DMS153 (cell line): ENCODE results near the gene SLC48A1.
A peak's percentile ranks its signal among the peaks of the same experiment; 100 is the strongest.
"Not testable (repeated sequence)": the region's sequence is repeated elsewhere in the genome, so short reads cannot be mapped to it uniquely, and the experiment has no call there.

Experiments used
- DNase-seq: peaks from one replicate; lab custom pipeline; 2025; lab: John Stamatoyannopoulos, UW

The SLC48A1 gene

DNA sequence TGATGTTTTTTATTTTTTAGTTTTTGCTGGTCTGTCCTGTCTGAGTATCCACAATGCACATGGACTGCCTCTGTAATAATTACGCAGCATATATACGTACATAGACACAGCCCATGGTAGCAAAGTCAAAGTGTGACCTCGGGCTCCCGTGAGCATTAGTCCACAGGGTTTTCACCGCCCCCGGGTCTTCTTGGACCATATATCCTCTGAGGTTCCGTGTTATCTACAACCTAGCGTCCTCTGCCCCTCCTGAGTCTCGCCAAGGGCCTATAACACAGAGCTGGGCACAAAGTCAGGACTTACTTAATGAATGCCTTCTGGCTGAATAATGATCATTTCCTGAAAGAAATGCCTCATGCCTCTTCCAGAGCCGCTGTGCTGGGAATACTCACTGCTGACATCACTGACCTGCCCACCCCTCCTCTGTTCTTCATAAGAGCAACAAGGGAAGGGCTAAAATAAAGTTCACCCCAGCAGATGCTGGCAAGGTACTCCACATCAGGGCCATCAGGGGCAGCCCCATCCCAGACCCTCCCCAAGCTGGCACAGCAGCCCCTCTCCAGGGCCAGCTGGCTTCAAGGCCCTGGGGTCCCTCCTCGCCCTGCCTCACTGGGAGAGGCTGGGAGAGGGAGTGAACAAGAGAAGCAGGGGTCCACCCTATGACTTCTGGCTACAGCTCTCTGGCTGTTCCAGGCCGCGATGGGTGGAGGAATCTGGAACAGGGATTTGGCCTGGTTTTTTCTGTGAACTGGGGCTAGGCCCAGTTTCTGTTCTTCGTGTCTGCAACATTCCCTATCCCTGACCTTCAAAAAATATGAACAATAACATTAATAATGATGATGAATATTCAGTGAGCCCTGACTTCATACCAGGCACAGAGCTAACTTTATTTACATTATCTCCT lies 38.8 kb downstream of the SLC48A1 start:
- DNase-seq = no peak

DNA sequence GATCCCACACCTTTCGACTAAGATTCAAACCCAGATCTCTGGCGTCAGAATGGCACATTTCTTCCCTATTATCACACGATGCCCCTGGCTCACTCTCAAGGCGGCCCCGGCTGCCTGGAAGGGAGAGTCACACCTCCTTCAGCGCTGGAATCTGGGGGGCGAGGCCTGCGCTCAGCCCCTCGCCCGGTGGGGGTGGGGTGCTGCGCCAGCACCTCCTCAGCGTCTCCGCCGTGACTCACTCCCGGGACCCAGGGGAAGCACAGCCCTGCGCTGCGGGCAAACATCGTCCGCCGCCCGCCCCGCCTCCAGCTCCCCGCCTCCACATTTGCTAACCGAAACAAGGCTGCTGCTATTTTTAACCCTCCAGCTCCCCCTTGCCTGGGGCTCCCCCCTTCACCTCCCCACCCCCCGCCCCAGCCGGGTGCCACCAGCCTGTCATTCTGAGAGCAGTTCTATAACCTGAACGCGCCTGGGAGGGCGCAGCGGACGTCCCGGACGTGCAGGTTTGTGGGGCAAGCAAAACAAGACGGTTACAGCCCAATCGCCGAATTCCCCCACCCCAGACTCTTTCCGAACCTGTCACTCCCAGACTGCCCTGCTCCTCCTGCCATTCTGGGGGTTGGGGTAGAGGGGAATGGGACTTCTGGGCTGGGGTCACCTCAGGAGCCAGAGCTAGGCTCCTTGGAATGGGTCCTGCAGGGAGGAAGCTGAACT lies 39.9 kb downstream of the SLC48A1 start:
- peak; percentile 25 for DNase-seq

DNA sequence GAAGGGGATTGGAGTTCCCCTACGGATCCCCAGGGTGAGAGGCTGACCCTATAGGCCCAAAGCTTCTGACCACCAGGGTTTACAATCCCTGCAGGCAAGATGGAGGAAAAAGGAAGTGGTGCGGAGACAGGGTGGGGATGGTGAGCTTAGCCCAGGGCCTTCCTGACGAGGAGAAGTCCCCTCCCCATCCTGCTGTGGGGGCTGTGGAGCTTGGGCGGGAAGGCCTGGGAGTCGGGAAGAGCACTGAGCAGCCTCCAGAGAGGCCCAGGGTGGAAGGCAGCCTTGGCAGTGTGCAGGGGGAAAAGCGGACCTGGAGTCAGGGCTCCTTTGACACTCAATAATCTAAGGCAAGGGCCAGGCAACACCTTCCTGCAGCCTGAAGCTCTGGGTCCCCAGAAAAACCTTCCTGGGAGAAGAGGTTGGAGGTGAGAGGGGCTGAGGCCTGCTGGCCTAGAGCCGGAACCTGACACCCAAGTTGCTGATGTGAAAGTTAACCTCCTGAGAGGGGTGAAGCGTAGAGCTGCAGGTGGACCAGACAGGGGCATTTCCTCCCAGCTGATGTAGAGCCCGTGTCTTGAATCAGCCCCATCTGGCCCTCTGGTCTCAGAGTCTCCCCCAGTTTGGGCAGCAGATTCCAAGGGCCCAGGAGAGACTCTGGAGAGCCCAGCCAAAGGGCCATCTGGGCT lies 40.6 kb downstream of the SLC48A1 start:
- no peak for DNase-seq

DNA sequence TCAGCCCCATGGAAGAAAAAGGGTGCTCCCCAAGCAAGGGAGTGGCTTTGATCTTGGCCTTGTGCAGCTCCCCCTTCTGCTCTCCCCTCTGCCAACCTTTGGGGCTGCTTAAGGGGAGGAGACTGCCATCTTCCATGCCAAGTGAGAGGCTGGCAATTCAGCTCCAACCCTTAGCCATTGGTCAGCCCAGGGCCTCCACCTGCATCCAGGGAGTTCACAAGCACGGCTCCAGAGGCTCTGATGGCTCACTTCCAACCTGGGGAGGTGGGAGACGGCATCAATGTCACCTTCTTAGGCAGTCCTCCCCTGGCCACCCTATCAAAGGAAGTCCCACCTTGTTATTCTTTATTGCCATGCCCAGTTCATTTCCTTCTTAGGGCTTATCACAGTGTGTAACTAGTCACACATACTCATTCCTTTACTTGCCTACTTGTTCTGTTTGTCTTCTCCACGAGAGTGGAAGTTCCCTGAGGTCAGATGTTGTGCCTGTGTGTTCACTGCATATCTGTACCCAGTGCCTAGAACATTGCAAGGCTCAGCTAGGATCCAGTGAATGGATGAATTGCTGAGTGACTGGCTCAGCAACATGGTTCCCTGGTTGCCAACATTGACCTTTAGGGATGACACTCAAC lies 41.6 kb downstream of the SLC48A1 start:
- no peak for DNase-seq

DNA sequence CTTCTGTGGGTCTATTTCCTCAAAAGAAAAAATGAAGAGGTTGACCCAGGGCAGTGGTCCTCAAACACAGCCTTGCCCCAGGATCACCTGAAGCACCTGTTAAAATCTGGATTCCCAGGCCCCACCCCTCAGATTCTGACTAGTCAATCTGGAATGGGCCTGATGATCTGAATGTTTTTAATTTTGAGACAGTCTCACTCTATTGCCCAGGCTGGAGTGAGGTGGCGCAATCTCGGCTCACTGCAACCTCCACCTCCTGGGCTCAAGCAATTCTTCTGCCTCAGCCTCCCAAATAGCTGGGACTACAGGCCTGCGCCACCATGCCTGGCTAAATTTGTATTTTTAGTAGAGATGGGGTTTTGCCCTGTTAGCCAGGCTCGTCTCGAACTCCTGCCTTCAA lies 42.4 kb downstream of the SLC48A1 start:
- DNase-seq = not testable (repeated sequence)

DNA sequence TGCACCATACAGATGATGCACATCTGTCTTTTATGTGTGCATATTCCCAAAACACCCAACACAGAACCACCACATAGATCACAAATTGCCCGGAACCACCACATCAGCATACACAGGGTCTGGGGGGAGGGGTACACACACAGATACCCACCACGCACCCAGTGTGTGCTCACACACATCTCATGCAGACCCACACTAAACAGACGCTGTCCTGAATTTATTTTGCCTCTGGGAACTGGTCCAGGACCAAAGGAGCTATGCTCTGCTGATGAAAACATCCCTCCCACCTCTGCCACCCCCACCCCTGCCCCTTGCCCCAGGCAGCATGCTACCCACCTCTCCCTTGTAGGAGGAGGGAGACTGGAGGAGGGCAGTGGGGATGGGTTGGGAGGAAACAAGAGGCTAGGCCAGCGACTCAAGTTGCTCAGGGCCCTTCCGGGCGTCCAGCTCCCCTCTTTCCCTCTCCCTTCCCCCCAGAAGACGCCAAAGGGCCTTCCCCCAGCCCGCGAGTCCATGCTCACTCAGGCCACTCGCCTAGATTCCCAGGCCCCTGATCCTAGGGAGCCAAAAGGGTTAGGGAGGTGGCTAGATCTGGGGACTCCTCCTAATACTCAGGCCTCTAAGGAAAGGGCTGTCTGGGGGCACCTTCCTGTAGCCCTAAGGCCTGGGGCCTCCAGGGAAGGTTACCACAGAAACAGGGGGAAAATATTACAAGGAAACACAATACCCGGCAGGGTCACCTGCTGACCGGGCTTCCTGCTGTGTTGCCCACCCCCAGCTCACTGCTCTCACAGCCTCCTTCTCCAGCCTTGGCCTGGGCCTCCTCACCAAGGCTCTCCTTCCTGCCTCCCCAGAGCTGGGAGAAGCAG lies 43.6 kb downstream of the SLC48A1 start:
- no peak for DNase-seq

DNA sequence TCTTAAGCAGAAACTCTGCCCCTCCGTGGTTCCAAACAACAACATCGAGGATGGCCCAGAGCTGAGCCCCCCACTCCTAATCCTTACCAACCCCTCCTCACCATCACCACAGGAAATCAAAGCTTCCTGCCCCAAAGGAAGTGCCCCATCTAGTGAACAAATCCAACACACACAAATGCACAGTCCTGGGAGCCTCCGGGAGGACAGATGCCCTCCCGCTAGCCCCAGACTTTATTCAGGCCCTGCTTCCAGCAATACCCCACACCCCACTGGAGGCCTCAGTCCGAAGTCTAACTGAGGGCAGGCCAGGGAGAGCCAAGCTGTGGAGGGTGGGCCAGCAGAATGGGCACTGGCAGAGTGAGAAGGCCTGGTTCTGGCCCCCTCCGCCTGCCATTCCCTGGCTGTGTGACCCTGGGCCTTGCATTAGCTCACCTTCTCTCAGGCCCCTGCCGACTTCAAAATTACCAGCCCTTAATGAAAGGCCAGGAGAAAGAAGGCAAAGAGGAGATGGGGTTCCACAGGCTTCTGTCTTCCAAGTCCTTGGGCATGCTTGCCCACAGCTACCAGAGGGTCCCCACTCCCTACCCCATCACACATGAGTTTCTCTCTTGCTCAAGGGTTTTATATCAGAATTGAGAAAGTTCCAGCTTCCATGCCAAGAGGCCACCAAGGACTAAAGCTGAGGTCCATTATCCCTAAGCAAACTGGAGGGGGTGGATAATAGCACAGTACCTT lies 44.4 kb downstream of the SLC48A1 start:
- no peak for DNase-seq

DNA sequence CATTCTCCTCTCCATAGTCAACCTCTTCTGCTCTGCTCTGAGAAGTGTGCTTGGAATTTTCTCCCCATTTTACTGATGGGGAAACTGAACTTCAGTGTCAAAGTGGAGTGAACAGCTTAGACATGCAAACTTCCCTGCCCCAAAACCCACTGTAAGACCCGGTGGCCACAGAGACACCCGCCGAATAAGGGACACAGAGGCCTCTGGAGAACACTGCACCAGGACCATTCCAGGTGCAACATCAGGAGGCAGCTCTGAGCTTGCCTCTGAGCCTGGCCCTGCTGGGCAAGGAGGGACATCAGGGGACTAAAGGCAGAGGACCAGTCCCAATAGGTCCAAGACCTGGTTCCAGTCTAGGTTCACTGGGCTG lies 45.0 kb downstream of the SLC48A1 start:
- DNase-seq = no peak

DNA sequence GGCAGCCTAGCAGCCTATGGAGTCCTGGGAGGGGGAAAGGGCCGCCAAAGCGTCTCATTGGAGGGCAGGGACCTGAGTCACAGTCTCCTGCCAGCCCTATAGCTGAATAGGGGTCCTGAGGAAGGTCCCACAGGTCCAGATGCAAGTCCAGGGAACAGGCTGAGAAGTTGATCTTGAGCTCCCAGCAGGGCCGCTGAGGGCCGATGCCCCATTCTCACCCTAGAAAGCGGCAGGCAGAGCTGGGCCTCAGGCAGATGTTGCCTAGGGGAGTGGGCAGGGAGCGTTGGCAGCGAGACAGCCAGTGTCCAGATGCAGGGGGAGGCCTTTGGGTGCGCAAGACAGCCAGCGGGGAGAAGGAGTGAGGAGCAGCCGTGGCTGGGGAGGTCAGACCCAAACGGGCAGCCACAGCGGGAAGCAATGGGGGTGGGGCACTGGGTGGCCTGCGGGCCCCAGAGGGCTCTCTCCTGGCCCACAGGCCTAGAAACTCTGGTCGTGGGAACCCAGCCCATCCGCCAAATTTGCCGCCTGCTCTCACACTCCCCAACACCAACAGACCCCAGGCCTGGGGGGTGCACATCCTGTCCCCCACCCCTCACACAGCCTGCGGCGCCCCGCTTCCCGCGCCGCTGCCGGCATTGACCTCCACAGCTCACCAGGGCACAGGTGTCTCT lies 45.6 kb downstream of the SLC48A1 start:
- no peak for DNase-seq

DNA sequence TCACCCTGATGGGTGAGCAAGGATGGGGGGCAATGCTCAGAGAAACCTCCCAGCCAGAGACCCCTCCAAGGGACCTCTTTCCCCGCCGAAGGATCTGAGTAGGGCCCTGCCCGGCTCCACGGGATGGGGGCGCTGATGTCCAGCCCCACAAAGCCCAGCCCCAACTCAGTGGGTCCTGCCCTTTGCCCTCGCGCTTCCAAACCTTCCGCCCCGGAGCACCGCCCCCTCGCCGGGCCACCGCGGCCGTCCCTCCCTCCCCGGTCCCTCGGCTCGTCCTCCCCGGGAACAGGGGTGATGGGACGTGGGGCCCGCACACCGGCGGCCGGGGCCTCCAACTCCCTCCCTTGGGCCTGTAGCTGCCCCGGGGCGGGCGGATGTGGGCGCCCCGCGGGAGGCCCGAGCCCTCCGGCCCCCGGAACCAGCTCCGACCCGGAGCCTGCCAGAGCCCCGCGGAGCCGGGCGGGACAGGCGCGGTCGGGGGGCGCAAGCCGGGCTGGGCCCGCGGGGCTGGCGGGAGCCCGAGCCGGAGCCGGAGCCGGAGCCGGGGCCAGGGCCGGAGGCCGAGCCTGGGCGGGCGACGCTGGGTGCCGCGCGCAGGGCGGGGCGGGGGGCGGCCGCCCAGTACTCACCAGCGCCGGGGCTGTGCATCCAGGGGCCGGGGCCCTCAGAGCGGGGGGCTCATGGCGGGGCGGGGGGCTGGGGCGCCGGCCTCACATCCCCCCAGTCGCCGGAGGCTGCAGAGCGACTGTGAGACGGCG lies 46.3 kb downstream of the SLC48A1 start:
- no peak for DNase-seq

DNA sequence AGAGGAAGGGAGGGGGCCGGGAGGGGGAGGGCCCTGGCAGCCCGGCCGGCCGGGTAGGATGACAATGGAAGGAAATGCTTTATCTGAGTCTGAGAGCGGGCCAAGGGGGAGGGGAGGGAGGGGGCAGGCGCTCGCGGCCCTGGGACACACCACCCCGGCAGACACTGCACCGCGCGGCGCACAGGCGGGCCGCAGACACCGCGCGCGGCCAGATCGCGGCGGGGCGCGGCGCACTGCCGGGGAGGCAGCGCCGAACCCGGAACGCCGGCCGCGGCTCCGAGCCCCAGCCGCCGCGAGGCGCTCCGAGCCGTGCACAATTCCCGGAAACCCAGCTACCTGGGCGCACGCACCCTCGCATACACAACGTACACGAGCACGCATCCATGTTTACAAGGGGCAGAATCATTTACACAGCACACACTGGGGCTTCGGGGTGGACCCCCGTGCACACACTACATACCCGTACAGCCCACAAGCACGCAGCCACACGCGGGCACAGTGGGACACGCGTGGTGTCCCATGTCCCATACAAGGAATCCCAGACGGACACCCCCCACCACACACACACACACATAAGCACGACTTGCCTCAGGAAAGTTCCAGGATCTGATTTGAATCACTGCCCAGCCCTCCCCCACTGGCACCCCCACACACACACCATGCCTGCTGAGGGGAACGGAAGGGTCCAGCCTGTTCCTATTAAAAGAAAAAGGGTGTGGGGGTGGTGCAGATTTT lies 47.0 kb downstream of the SLC48A1 start, which contains the start of gene HDAC7:
TSS of gene HDAC7 (minus strand) at position 8 of the 735 bp plus-strand sequence. CDS start 118 bp downstream, outside the sequence.
- no peak for DNase-seq

DNA sequence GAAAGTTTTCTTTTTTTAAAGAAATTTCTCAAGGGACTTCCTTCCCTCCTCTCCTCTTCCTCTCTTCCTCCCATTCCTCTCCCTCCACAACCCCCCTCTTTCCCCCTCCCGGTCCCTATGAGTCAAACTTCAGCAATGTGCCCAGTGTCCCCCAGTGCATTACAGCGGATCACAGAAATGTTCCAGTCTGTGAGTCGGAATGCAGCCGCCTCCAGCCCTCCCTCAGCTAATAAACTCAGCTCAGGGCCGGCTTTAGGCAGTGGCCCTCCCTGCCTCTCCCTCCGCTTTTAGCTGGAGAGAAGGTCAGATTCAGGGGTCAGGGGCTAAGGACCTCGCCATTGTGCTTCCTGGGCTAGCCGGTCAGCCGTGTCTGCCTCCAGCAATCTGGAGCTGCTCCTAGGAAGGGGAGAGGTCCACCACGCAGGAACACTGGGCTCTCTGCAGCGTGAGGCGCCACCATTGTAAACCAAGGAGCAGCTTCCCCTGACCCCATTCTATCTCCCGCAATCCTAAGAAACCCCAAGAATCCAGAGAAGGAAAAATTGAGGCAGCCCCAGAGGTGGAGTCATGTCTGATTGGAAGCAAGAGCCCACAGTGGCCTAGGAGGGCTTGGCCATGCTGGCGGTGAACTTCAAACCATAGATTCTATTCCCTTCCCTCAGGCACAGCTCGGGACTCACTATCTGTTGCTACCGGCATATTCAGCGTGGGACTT lies 47.8 kb downstream of the SLC48A1 start:
- DNase-seq = no peak

DNA sequence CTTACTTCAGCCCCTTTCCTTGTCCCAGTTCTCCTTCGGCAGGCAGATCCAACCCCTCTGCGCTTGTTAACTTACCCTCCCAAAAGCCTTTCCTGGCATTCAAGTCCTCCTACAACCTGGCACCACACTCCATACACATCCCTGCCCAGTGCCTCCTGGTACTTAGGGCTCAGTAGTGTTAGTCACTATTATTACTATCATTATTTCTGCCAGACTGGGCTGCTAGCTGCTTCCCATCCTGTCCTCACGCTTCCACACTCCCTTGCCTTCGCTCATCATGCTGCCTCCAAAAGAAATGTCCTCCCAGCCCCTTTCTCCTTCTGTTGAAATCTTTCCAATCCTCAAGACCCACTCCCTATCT lies 48.3 kb downstream of the SLC48A1 start:
- DNase-seq = no peak

DNA sequence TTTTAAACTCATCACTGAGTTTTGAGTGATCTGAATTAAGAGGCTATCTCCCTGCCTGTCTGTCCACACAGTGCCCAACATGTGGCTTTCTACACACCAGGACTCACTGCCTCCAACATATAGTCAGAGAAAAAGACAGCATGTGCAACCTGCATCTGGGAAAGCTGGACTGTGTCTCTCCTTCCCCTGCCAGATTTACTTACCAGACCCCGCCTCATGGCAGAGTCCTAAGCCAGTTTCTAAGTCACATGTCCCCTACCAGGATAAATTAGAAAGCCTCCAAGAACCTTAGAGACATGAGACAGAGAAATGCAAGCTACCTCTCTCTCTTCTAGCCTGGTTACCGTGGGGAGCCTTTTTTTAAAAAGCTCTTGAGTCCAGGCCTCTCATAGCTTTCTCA lies 49.4 kb downstream of the SLC48A1 start:
- DNase-seq = no peak

DNA sequence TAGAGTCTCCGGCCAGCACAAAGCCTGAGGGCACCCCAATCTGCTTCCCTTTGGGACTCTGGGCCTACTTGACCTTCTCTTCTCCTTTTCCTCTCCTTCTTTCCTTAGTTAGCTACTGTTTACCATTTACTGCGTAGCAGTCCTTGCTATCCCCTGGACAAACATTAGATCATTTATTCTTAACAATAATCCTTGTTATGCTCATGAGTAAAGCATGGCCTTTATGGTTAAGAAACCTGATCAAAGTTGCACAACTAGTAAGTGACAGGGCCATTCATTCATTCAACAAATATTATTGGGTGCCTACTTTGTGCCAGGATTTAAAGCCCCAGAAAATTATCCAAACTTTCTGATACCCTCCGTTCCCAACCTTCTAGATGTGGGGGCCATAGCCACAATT lies 49.8 kb downstream of the SLC48A1 start:
- DNase-seq = no peak

DNA sequence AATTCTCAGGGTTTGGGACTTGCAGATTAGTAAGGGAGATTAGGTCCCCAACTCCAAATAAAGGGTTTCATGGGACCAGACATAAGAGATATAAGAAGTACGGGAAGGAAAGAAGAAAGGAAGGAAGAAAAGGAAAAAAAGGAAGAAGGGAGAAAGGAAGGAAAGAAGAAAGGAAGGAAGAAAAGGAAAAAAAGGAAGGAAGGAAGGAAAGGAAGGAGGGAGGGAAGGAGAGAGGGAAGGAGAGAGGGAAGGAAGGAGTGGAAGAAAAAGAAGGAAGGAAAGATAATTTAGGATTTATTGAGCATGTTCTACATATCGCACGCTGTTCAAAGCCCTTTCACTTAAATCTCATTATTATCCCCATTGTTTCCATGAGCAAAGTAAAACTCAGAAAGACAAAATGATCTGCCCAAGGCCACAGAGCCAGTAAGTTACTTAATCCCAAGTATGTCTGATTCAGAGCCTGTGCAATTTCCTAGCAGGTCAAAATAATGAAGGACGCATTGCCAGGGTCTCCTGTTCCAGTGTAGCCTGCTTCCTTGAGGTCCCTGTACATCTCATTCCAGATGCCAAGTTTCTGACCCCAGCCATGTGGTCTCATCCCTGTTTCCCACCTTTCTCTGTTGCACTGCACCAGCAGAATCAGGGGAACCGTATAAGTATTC lies 50.5 kb downstream of the SLC48A1 start:
- no peak for DNase-seq

DNA sequence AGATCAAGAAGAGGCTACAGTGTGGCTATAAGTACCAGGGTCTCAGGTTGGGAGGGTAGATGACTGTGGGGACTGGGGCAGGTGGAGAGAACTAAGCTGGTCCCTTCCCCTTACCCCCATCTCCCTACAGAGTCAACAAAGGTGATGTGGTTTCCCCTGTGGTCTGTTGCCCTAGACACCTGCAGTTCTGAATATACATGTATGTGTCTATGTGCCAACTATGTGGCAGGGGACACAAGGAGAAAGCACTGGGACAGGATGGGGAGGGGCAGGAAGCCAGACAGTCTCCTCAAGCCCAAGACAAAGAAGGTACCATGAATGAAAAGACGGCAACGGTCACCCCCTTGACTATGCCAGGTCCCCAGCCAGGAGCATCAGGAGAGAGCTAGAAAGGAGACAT lies 51.2 kb downstream of the SLC48A1 start:
- DNase-seq = no peak
